Endodermal cell (in vitro differentiated cells): Measurements from ENCODE around the gene HHAT. TPM values are rescaled to one million over a fixed set of nuclear protein-coding genes. Genes with fewer than 3 reads are reported as not detected.
A peak's percentile ranks its signal among the peaks of the same experiment; 100 is the strongest.

Experiments
- DNase-seq: peaks from one replicate; pipeline ENCODE4 v3.0.0-alpha.2; 2017
- H3K27ac ChIP-seq: 2 replicates; pipeline ENCODE4 v1.5.1; 2013; ENCODE audit warnings: mild to moderate bottlenecking, low read depth, low read length, moderate library complexity
- H3K27me3 ChIP-seq: 2 replicates; pipeline ENCODE4 v1.6.1; 2013; ENCODE audit warnings: mild to moderate bottlenecking, low read length, moderate library complexity; ENCODE audit not compliant: insufficient read depth, control insufficient read depth, poor library complexity, severe bottlenecking
- H3K36me3 ChIP-seq: 2 replicates; pipeline ENCODE4 v1.7.0; 2013; ENCODE audit warnings: mild to moderate bottlenecking, low read length, moderate library complexity; ENCODE audit not compliant: control insufficient read depth, insufficient read depth
- H3K4me1 ChIP-seq: one replicate; pipeline ENCODE4 v1.7.0; 2013; ENCODE audit warnings: low read length; ENCODE audit not compliant: control insufficient read depth, insufficient read depth
- H3K4me3 ChIP-seq: 2 replicates; pipeline ENCODE4 v1.5.1; 2013; ENCODE audit warnings: mild to moderate bottlenecking, low read length, moderate library complexity
- H3K9ac ChIP-seq: 2 replicates; pipeline ENCODE4 v1.6.1; 2013; ENCODE audit warnings: mild to moderate bottlenecking, low read length, moderate library complexity; ENCODE audit not compliant: poor library complexity, severe bottlenecking; ENCODE audit errors: extremely low read depth
- H3K9me3 ChIP-seq: 2 replicates; pipeline ENCODE4 v1.6.1; 2013; ENCODE audit warnings: mild to moderate bottlenecking, low read length, moderate library complexity; ENCODE audit not compliant: control insufficient read depth
- H3K27ac Mint-ChIP-seq: 2 replicates; pipeline ENCODE4 v1.8.0; 2020; ENCODE audit warnings: mixed read lengths
- H3K27me3 Mint-ChIP-seq: 2 replicates; pipeline ENCODE4 v1.8.0; 2021; ENCODE audit warnings: mild to moderate bottlenecking, mixed read lengths; ENCODE audit not compliant: insufficient read depth
- H3K36me3 Mint-ChIP-seq: 2 replicates; pipeline ENCODE4 v1.8.0; 2020; ENCODE audit warnings: low read depth, mixed read lengths
- H3K4me1 Mint-ChIP-seq: 2 replicates; pipeline ENCODE4 v1.8.0; 2020; ENCODE audit warnings: mixed read lengths
- H3K4me3 Mint-ChIP-seq: 2 replicates; pipeline ENCODE4 v1.8.0; 2020; ENCODE audit warnings: mild to moderate bottlenecking, moderate library complexity, mixed read lengths
- H3K9me3 Mint-ChIP-seq: 2 replicates; pipeline ENCODE4 v1.8.0; 2020; ENCODE audit warnings: mild to moderate bottlenecking, mixed read lengths
- WGBS, 2 experiments: methylation state at CpG; one replicate each; pipeline versions ENCODE4 v1.1.5 to v1.1.7; 2013; ENCODE audit warnings: missing lambda C conversion rate in 2 of 2, mixed read lengths in 1 of 2; ENCODE audit not compliant: insufficient coverage in 1 of 2, insufficient read length in 1 of 2; 5-methylcytosine and 5-hydroxymethylcytosine counted together
- total RNA-seq, 2 donors: library from RNA; stranded (reverse); fragmentation: NEBNext Ultra II Directional in 1 of 2; extraction: Animal tissue kit (Norgen Biotek cat#: 25700) in 1 of 2; gene quantifications; 2 replicates in 1 of 2; 3 replicates in 1 of 2; pipeline ENCODE4 v1.2.1, GENCODE V29; 2021
- TF ChIP-seq, protein P1 (sequence below): fragments of 200-600 bp; sonication (generic); conservative IDR thresholded peaks from 2 replicates; pipeline ENCODE4 v1.5.0; 2021; ENCODE audit warnings: antibody characterized with exemption, mild to moderate bottlenecking

The HHAT gene
- total RNA-seq, 2 donors from 2014 or later, result 6.9 to 9.8 TPM

GRCh38 chr1:210582205-210582970, 253.7 kb downstream of the HHAT start:
- no peaks in the 10 kb centered on the region for H3K36me3 Mint-ChIP-seq
- TF ChIP-seq, protein P1, sequence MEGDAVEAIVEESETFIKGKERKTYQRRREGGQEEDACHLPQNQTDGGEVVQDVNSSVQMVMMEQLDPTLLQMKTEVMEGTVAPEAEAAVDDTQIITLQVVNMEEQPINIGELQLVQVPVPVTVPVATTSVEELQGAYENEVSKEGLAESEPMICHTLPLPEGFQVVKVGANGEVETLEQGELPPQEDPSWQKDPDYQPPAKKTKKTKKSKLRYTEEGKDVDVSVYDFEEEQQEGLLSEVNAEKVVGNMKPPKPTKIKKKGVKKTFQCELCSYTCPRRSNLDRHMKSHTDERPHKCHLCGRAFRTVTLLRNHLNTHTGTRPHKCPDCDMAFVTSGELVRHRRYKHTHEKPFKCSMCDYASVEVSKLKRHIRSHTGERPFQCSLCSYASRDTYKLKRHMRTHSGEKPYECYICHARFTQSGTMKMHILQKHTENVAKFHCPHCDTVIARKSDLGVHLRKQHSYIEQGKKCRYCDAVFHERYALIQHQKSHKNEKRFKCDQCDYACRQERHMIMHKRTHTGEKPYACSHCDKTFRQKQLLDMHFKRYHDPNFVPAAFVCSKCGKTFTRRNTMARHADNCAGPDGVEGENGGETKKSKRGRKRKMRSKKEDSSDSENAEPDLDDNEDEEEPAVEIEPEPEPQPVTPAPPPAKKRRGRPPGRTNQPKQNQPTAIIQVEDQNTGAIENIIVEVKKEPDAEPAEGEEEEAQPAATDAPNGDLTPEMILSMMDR, result no peak
- Histone ChIP-seq H3K4me3 (no peak overlapping the region), H3K27me3 (no peaks in the 10 kb centered on the region), H3K9me3 (no peaks in the 10 kb centered on the region), H3K9ac (no peak overlapping the region), H3K27ac (no peak overlapping the region), H3K4me1 (peaks cover 3% of the 10 kb centered on the region), H3K36me3 (no peaks in the 10 kb centered on the region)
- H3K9me3 Mint-ChIP-seq, result peaks cover under 1% of the 10 kb centered on the region
- H3K4me3 Mint-ChIP-seq, result no peak overlapping the region
- H3K4me1 Mint-ChIP-seq, result peaks cover 8% of the 10 kb centered on the region
- no peaks in the 10 kb centered on the region for H3K27me3 Mint-ChIP-seq
- 81 to 89% methylated on average over 5 to 8 of the region's 10 CpGs for WGBS, 2 experiments
- no peak overlapping the region for H3K27ac Mint-ChIP-seq
- DNase-seq, result no peak

GRCh38 chr1:210584439-210585113, 255.9 kb downstream of the HHAT start:
- no peak overlapping the region for H3K4me3 ChIP-seq
- no peaks in the 10 kb centered on the region for H3K27me3 Mint-ChIP-seq
- peaks cover 3% of the 10 kb centered on the region for H3K4me1 ChIP-seq
- no peaks in the 10 kb centered on the region for H3K27me3 ChIP-seq
- WGBS, 2 experiments, result 6 to 9% methylated on average over 3 of the region's 3 CpGs
- no peaks in the 10 kb centered on the region for H3K9me3 Mint-ChIP-seq
- H3K9me3 ChIP-seq, result no peaks in the 10 kb centered on the region
- TF ChIP-seq, protein P1, result peak; percentile 89
- H3K36me3 ChIP-seq, result no peaks in the 10 kb centered on the region
- DNase-seq, result peak; percentile 97
- H3K36me3 Mint-ChIP-seq, result no peaks in the 10 kb centered on the region
- H3K9ac ChIP-seq, result no peak overlapping the region
- H3K4me3 Mint-ChIP-seq, result no peak overlapping the region
- H3K27ac ChIP-seq, result no peak overlapping the region
- H3K4me1 Mint-ChIP-seq, result peaks cover 8% of the 10 kb centered on the region
- no peak overlapping the region for H3K27ac Mint-ChIP-seq

DNA sequence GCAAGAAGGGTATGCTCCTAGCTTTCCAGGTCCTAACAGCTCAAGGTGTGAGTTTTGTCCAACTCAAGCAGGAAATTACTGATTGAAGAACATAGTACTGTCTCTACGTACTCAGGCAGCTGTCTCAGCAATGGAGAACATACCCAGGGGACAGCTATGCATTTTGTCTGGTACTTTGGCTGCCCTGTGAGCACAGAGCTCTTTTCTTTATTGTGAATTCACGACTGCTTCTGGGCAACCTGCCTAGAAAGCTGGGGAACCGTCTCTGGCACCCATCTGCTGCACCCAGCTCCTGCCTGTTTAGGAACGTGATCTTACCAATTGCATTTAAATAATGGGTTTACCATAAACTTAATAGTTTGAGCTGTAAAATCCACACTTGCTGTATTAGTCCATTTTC, 258.1 kb downstream of the HHAT start:
- peaks cover 3% of the 10 kb centered on the region for H3K9me3 Mint-ChIP-seq
- DNase-seq, result no peak
- Histone ChIP-seq H3K4me1 (peaks cover 3% of the 10 kb centered on the region), H3K9me3 (peaks cover 6% of the 10 kb centered on the region), H3K4me3 (no peak overlapping the region), H3K27ac (no peak overlapping the region), H3K36me3 (no peaks in the 10 kb centered on the region), H3K9ac (no peak overlapping the region), H3K27me3 (no peaks in the 10 kb centered on the region)
- no peak overlapping the region for H3K4me3 Mint-ChIP-seq
- TF ChIP-seq, protein P1, result no peak
- H3K27me3 Mint-ChIP-seq, result no peaks in the 10 kb centered on the region
- H3K36me3 Mint-ChIP-seq, result no peaks in the 10 kb centered on the region
- WGBS, 2 experiments, result 80 to 88% methylated on average over 2 to 4 of the region's 4 CpGs
- peaks cover 8% of the 10 kb centered on the region for H3K4me1 Mint-ChIP-seq
- H3K27ac Mint-ChIP-seq, result no peak overlapping the region
